Measurements from ENCODE around the gene CSAD. TPM values are rescaled to one million over a fixed set of nuclear protein-coding genes. Genes with fewer than 3 reads are reported as not detected.

The CSAD gene
- total RNA-seq, 6 experiments from 2014 or later, result 20.6 to 54.2 (median 37.1) TPM

DNA sequence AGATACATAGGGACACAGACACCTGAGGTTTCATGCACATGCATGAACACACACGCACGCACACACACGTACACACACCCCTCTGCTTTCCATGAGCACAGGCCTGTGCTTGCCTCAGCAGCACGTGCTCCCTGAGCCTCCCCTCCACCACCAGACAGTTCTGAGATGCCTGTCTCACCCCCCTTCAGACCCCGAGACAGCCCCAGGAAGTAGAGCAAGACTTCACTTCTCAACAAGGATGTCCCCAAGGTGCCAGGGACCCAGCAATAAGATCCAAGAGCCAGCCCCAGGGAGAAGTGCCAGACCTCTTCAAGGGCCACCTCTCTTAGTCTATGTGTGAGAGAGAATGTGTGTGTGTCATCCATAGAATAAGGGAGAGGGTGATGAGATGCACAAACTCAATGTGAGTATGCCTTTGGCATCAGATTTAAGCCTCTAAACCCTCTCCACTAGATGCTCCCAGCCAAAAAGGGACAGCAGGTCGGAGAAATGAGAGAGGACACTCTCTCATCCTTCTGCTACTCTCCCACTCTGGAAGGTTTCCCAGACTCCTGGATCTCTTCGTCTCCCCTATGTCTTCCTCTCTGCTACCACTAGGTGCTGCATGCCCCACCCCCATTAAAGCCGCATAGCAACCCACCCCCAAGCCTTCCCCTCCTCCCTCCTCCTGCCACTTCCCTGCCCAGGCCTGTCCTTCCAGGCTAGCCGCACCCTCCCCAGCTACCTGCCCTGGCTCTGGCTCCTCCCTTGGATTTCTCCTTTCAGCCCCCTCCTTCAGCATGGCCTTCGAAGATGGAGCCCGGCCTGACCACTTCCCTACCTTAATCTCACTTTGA, 43.6 kb upstream of the CSAD start:
- H3K36me3 ChIP-seq, result no peaks in the 10 kb centered on the region
- 73% methylated on average over 9 of the region's 11 CpGs for WGBS (ENCODE audit: insufficient coverage, low coverage, low lambda C conversion rate, missing lambda C conversion rate)
- no peak for DNase-seq
- TF ChIP-seq POLR2A (IDR thresholded peaks at IDR 0.05) (no peak), CTCF (IDR thresholded peaks at IDR 0.05) (no peak)
- peaks cover 0 to 6% (median 0%) of the 10 kb centered on the region in 4 donors for H3K4me1 ChIP-seq
- H3K4me3 ChIP-seq, result no peak overlapping the region
- H3K27ac ChIP-seq, result no peak overlapping the region
- H3K27me3 ChIP-seq, result no peaks in the 10 kb centered on the region
- no peaks in the 10 kb centered on the region for H3K9me3 ChIP-seq
- no peak for ATAC-seq
- intact Hi-C loops (cut with DNase I), result no loop called here

DNA sequence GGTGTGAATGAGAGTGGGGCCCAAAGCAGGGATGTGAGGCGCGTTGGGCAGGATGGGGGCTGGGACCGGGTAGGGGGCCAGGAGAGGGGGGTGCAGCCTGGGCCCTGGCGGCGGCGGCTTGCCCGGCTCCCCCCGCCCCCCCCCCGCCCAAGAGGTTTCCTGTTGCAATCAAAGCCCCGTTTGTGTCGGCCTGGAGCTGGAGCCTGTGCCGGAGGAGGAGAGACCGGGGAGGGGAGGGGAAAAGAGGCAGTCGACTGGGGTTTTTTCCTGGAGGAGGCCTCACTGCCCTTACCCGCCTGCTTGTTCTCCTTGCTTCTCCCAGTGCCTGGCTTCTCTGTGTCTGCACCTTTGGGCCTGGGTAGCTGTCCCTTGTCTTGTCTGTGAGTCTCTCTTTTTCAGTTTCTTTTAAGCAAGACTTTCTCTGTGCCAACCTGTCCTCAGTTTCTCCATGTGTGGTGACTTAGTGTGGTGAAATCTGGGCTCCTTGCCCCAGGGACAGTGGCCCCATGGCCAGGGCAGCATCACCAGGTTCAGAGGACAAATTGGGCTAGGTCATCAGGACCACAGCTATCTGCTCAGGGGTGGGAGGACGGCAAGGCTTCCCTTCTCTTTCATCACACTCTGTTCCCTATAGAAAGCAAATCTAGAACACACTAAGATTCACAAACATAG, 42.8 kb upstream of the CSAD start:
- Histone ChIP-seq H3K9me3 (no peaks in the 10 kb centered on the region), H3K27ac (no peak overlapping the region), H3K4me3 (no peak overlapping the region), H3K36me3 (no peaks in the 10 kb centered on the region), H3K27me3 (no peaks in the 10 kb centered on the region), H3K4me1 (peaks cover 0 to 6% (median 0%) of the 10 kb centered on the region in 4 donors)
- DNase-seq (no peak), ATAC-seq (no peak)
- 33% methylated on average over 3 of the region's 16 CpGs for WGBS (ENCODE audit: insufficient coverage, low coverage, low lambda C conversion rate, missing lambda C conversion rate)
- no peak for TF ChIP-seq CTCF (IDR thresholded peaks at IDR 0.05)
- no peak for TF ChIP-seq POLR2A (IDR thresholded peaks at IDR 0.05)
- intact Hi-C loops (cut with DNase I), result no loop called here

DNA sequence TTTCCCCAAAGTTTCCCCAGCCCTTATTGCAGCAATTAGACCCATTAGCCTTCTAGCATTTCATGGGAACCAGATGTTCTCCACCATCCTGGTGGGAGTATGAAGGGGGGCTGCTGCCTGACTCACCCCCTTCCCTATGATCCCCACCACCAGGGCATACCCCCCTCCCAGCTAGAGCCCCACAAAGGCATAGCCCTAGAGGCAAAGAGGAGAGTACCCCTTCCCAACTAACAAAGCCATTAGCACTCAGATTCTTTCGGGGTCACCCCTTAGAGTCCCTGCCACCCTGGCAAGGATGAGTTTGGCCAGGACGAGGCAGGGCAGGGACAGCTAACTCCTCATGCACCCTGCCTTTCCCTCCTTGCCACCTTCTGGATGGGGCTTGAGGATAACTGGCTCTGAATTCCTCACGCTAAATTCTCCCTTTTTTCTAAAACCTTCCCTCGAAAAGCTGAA, 42.1 kb upstream of the CSAD start:
- ATAC-seq (no peak), DNase-seq (no peak)
- H3K4me1 ChIP-seq, result peaks cover 0 to 7% (median 0%) of the 10 kb centered on the region in 4 donors
- intact Hi-C loops (cut with DNase I), result no loop called here
- no peak overlapping the region for H3K4me3 ChIP-seq
- TF ChIP-seq POLR2A (IDR thresholded peaks at IDR 0.05), result no peak
- TF ChIP-seq CTCF (IDR thresholded peaks at IDR 0.05), result no peak
- WGBS (ENCODE audit: insufficient coverage, low coverage, low lambda C conversion rate, missing lambda C conversion rate), result 60% methylated on average over 4 of the region's 4 CpGs
- no peaks in the 10 kb centered on the region for H3K27me3 ChIP-seq
- no peaks in the 10 kb centered on the region for H3K36me3 ChIP-seq
- no peaks in the 10 kb centered on the region for H3K9me3 ChIP-seq
- H3K27ac ChIP-seq, result peak overlapping the region in 1 of 3 donors; percentile 28

DNA sequence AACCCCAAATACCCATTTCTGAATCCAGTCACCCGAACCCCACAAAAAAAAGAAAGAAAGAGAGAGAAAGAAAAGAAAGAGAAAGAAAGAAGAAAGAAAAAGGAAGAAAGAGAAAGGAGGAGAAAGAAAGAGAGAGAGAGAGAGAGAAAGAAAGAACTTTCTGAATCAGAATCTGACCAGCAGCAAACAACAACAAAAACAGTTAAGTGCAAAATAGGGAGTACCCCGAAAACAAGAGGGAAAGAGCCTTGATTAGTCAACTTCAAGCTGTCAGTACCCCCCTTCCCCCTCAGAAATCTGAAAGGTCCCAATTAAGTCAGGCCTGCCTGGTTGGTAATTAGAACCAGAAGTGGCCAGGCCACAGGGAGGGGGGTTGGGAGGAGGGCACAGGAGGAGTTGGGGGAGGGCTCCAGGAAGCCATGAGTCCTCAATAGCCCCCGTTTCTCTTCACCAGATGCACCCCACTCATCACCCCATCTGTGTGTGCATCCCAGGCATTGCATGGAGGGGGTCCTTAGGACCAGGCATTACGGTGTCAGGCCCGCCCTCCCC, 41.5 kb upstream of the CSAD start:
- intact Hi-C loops (cut with DNase I), result no loop called here
- no peak for ATAC-seq

More for the DNA sequence above, 41.5 kb upstream of the CSAD start:
- 20% methylated on average over 3 of the region's 5 CpGs for WGBS (ENCODE audit: insufficient coverage, low coverage, low lambda C conversion rate, missing lambda C conversion rate)
- DNase-seq, result no peak
- no peaks in the 10 kb centered on the region for H3K9me3 ChIP-seq
- no peaks in the 10 kb centered on the region for H3K27me3 ChIP-seq
- peaks cover 0 to 11% (median 0%) of the 10 kb centered on the region in 4 donors for H3K4me1 ChIP-seq
- H3K27ac ChIP-seq, result peak overlapping the region; percentile 21 to 93 (median 85)
- TF ChIP-seq POLR2A (IDR thresholded peaks at IDR 0.05) (no peak), CTCF (IDR thresholded peaks at IDR 0.05) (no peak)
- H3K4me3 ChIP-seq, result peak overlapping the region; percentile 49 to 63 (median 57)
- no peaks in the 10 kb centered on the region for H3K36me3 ChIP-seq

Measured in right lobe of liver (tissue), 6 donors.